GM19395 (cell line): Measurements from ENCODE around the gene PLD5.
"Not testable (repeated sequence)": the region's sequence is repeated elsewhere in the genome, so short reads cannot be mapped to it uniquely, and the experiment has no call there.

Source experiments
- ATAC-seq: cut with Tn5 transposase; IDR thresholded peaks from one replicate; pipeline ENCODE4 v1.9.1; 2021; ENCODE audit warnings: mild to moderate bottlenecking, moderate library complexity; ENCODE audit not compliant: unreplicated experiment

PLD5 gene

DNA sequence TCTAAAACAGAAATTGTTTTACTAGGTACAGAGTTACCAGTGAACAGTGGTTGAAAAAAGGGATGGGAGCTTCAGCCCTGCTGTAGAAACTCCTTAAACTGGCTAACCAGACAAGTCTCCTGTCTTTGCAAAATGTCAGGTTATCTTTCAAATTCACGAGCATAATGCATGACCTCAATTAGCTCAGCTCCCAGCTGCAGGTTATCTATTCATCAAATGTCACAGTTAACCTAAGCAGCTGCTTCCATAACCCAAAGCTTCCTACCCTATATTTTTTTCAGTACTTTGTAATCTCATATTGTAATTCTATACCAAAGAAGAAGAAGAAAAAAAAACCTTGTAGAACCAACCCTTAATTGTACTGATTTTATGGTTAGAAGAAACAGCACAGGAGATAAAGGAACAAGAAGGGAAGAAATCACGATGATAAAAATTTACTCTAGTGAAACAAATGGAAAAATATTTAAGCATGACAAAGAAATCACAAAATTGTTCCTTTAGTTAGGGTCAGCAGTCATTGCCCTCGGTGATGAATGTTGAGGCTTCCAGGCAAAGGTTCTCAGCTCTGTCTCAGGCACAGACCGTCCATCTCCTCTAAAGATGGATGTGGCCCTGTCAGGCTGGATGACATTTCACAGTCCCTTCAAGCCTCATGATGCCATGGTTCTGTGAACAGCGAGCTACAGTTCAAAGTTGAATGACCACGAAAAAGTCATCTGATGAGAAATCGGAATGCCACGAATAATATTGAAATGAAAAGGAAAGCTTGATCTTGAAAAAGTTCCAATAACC, 95.9 kb downstream of the PLD5 start:
- ATAC-seq = no peak

- ATAC-seq = no peak
Observed at GRCh38 chr1:242427519-242427918, 97.0 kb downstream of the PLD5 start.

- ATAC-seq = no peak
Observed at GRCh38 chr1:242426271-242426905, 98.1 kb downstream of the PLD5 start.

DNA sequence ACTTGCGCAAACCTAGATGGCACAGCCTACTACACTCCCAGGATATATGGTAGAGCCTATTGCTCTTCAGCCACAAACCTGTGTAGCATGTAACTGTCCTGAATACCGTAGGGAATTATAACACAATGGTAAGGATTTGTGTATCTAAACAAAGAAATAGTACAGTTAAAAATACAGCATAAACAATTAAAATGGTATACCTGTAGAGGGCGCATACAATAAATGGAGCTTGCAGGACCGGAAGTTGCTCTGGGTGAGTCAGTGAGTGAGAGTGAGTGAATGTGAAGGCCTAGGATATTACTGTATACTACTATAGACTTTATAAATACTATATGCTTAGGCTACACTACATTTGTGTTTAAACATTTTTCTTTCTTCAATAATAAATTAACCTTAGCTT, 99.3 kb downstream of the PLD5 start:
- ATAC-seq = no peak

GRCh38 chr1:242416657-242417056, 107.8 kb downstream of the PLD5 start:
- ATAC-seq = no peak

GRCh38 chr1:242412921-242413320, 111.6 kb downstream of the PLD5 start:
- no peak for ATAC-seq

GRCh38 chr1:242411901-242412300, 112.6 kb downstream of the PLD5 start:
- ATAC-seq = no peak

GRCh38 chr1:242405947-242406346, 118.5 kb downstream of the PLD5 start:
- ATAC-seq = no peak

DNA sequence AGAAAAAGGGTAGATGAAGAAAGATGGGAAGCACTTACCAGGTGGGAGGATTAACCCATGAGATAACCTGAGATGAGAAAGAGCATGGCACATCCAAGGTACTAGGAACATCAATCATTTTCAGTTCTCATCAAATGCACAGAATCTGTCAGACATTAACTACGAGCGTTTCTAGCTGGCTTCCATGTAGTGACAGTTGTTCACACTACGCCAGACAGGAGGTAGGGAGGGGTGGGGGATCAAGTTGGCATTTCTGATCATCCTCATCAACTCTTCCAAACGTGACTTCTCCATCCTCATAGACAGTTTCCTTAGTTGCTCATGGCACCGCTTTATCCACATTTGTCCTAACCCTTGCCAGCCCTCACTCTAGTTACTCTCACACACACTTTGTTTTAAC, 120.2 kb downstream of the PLD5 start:
- ATAC-seq = no peak

GRCh38 chr1:242402956-242403355, 121.5 kb downstream of the PLD5 start:
- no peak for ATAC-seq

DNA sequence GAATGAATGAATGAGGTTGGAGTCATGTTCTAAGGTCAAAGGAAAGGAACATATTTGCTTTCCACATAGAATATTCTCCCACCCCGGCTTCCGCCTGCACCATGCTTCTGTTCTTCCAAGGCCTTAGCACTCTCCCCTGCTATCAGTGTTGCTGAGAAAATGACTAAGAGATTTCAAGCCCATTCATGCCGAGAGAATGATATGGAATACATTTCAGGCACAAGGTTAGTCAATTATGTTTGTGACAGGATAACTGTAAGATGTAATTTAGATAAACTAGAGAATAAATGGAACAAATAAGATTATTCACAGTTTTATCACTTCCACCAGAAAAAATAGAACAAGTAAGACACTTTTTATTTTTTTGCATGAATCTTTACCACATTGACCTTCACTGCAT, 122.6 kb downstream of the PLD5 start:
- no peak for ATAC-seq

GRCh38 chr1:242398351-242398750, 126.1 kb downstream of the PLD5 start:
- ATAC-seq = no peak

- no peak for ATAC-seq
Observed at GRCh38 chr1:242391896-242392295, 132.6 kb downstream of the PLD5 start.

- ATAC-seq = not testable (repeated sequence)
Observed at GRCh38 chr1:242376121-242376520, 148.4 kb downstream of the PLD5 start.

DNA sequence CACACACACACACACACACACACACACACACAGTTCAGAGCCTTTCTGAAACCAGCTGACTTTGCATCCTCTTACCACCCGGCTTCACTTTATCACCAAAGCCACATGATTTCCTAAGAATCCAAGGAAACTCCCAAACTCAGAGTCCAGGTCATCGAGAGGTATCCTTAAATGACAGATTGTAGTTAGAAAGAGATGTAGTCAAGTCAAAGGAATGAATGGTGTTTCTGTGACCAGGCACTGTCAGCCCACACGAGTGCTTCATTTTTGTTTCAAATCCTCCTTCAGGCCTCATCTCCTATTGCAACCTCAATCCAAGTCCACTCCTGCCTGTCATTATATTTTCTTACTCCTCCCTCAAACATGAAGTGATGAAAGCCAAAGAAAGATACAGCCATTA, 174.1 kb downstream of the PLD5 start:
- not testable (repeated sequence) for ATAC-seq

DNA sequence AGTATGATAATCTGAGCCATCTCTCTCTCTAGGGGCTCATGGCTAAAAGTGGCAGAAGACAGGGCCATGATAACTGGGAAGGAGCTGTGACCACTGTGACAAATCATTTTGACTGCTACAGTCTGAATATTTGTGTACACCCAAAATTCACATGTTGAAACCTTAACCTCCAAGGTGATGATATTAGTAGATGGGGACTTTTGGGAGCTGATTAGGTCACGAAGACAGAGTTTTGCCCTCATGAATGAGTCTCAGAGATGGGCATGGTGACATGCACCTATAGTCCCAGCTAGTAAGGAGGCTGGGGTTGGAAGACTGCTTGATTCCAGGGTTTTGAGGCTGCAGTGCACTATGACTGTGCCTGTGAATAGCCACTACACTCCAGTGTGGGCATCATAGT, 174.9 kb downstream of the PLD5 start:
- no peak for ATAC-seq

- ATAC-seq = peak; percentile 68
Observed at GRCh38 chr1:242330865-242331264, 193.6 kb downstream of the PLD5 start.

- ATAC-seq = not testable (repeated sequence)
Observed at GRCh38 chr1:242327381-242327780, 197.1 kb downstream of the PLD5 start.

GRCh38 chr1:242321981-242322380, 202.5 kb downstream of the PLD5 start:
- not testable (repeated sequence) for ATAC-seq

DNA sequence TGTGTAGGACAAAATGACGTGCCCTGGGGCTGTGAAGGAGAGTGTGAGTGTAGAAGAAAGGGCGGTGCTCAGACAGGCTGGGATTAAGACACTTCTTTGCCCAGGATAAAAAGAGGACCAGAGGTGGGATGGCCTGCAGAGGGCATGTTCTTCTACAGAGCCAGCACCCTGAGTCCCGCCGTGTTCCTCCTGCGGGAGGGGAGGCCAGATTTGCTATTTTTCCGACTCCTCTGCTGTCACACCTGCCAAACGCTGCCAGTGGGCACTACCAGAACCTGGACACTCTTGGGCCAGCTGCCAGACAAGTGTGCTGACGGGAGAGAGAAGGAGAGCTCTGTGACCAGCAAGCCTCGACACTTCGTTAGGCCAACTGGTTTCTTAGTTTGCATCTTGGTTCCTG, 206.4 kb downstream of the PLD5 start:
- no peak for ATAC-seq

- not testable (repeated sequence) for ATAC-seq
Observed at GRCh38 chr1:242314865-242315264, 209.6 kb downstream of the PLD5 start.

GRCh38 chr1:242314085-242314649, 210.3 kb downstream of the PLD5 start:
- not testable (repeated sequence) for ATAC-seq
